ENCODE measurements around the gene VPS37C. TPM values are rescaled to one million over a fixed set of nuclear protein-coding genes. Genes with fewer than 3 reads are reported as not detected.

VPS37C gene
- polyA plus RNA-seq, 1 of the 3 experiments (the other 2 are of a cell fraction), result 15.2 TPM

DNA sequence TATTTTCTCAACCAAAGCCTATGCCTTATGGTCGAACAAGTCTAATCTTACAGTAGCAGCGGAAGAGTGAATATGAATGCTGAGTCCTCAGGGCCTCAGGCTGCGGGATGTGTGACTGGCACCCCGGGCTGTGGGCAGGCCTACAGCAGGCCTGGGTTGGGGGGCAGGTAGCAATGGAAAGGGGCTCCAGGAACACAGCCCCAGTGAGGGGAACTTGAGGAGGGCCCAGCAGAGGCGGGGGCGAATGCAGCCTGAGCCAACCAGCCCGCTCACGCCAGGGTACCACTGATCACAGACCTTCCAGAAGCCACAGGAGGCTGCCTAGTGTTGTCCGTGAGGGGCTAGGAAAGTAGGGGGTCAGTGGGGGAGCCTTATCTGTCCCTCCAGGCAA, 70.2 kb downstream of the VPS37C start:
- POLR2A ChIA-PET, result no interaction called here
- Histone ChIP-seq H3F3A (replicated peaks; ENCODE audit: insufficient read depth) (no peaks in the 10 kb centered on the region), H3K4me1 (ENCODE audit: control insufficient read depth in 1 of 2, insufficient read depth in 2 of 2, low read depth in 1 of 2, low read length in 1 of 2) (no peaks in the 10 kb centered on the region), H4K20me1 (ENCODE audit: insufficient read depth) (no peaks in the 10 kb centered on the region), H3K9ac (no peak overlapping the region), H3K9me3 (no peaks in the 10 kb centered on the region), H3K4me2 (no peak overlapping the region), H3K36me3 (replicated peaks in 1 of 2; ENCODE audit: control insufficient read depth in 1 of 2, insufficient read depth in 2 of 2, low read length in 1 of 2) (no peaks in the 10 kb centered on the region), H3K27me3 (ENCODE audit: insufficient read depth) (no peaks in the 10 kb centered on the region; the same call in 1 of the 2 replicates), H2AFZ (ENCODE audit: low read depth) (no peak overlapping the region), H3K27ac (ENCODE audit: low read depth in 2 of 2, low read length in 1 of 2) (no peak overlapping the region), H3K79me2 (ENCODE audit: insufficient read depth) (no peaks in the 10 kb centered on the region), H3K4me3 (ENCODE audit: low read depth in 2 of 2, low read length in 1 of 2) (no peak overlapping the region), H3K9me2 (no peaks in the 10 kb centered on the region)
- WGBS (ENCODE audit: low lambda C conversion rate), result 80% methylated on average over 4 of the region's 9 CpGs
- DNase-seq, result no peak
- CTCF ChIA-PET, result no interaction called here
- TF ChIP-seq, protein P1, sequence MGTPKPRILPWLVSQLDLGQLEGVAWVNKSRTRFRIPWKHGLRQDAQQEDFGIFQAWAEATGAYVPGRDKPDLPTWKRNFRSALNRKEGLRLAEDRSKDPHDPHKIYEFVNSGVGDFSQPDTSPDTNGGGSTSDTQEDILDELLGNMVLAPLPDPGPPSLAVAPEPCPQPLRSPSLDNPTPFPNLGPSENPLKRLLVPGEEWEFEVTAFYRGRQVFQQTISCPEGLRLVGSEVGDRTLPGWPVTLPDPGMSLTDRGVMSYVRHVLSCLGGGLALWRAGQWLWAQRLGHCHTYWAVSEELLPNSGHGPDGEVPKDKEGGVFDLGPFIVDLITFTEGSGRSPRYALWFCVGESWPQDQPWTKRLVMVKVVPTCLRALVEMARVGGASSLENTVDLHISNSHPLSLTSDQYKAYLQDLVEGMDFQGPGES (IDR thresholded peaks at IDR 0.05; ENCODE audit: low read depth, low read length), result no peak

DNA sequence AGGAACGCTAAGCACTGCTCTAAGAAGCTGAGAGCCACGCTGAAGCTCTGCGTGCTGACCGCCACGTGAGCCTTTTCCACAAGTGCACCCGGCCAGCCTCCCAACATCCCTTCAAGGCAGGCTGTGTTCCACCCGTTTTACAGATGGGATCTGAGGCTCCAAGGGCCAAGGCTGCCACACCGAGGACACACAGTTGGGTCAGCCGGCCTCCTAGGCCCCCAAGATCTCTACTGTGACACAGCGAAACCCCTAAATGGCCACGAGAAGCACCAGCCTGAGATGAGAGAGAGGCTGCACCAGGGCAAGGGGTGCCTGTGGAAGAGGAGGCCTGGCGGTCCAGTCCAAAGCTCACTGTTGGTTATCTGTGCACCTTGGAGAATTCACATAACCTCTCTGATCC, 70.7 kb downstream of the VPS37C start:
- no peak for DNase-seq
- Histone ChIP-seq H3K79me2 (ENCODE audit: insufficient read depth) (no peaks in the 10 kb centered on the region), H3K27me3 (ENCODE audit: insufficient read depth) (no peaks in the 10 kb centered on the region; the same call in 1 of the 2 replicates), H3K27ac (ENCODE audit: low read depth in 2 of 2, low read length in 1 of 2) (no peak overlapping the region), H3K9ac (no peak overlapping the region), H3F3A (replicated peaks; ENCODE audit: insufficient read depth) (no peaks in the 10 kb centered on the region), H4K20me1 (ENCODE audit: insufficient read depth) (no peaks in the 10 kb centered on the region), H3K9me3 (no peaks in the 10 kb centered on the region), H2AFZ (ENCODE audit: low read depth) (no peak overlapping the region), H3K4me2 (no peak overlapping the region), H3K36me3 (replicated peaks in 1 of 2; ENCODE audit: control insufficient read depth in 1 of 2, insufficient read depth in 2 of 2, low read length in 1 of 2) (no peaks in the 10 kb centered on the region), H3K9me2 (no peaks in the 10 kb centered on the region), H3K4me3 (ENCODE audit: low read depth in 2 of 2, low read length in 1 of 2) (no peak overlapping the region), H3K4me1 (ENCODE audit: control insufficient read depth in 1 of 2, insufficient read depth in 2 of 2, low read depth in 1 of 2, low read length in 1 of 2) (no peaks in the 10 kb centered on the region)
- ChIA-PET POLR2A (interaction anchor here (0.5 kb wide), 1 partner anchor 1475 kb away, joined by 3 read pairs; no protein-coding TSS in a partner anchor), CTCF (no interaction called here)
- WGBS (ENCODE audit: low lambda C conversion rate), result 46% methylated on average over 10 of the region's 12 CpGs
- TF ChIP-seq JUND (IDR thresholded peaks at IDR 0.05) (no peak), SIN3A (IDR thresholded peaks at IDR 0.05; ENCODE audit: borderline replicate concordance, low read depth, low read length) (no peak), FOSL2 (IDR thresholded peaks at IDR 0.05; ENCODE audit: borderline replicate concordance, low read depth) (no peak), NFIC (IDR thresholded peaks at IDR 0.05; ENCODE audit: borderline replicate concordance) (no peak), FOXM1 (IDR thresholded peaks at IDR 0.05; ENCODE audit: low read depth) (no peak), TEAD4 (IDR thresholded peaks at IDR 0.05; ENCODE audit: borderline replicate concordance, insufficient read depth) (no peak), EZH2phosphoT487 (IDR thresholded peaks at IDR 0.05; ENCODE audit: borderline replicate concordance, low read depth) (no peak)
- TF ChIP-seq, protein P1 (IDR thresholded peaks at IDR 0.05; ENCODE audit: low read depth, low read length), result no peak
